Gastrocnemius medialis (tissue), 4 donors: ENCODE data around the gene AMPD2.
"Not testable (repeated sequence)": the region's sequence is repeated elsewhere in the genome, so short reads cannot be mapped to it uniquely, and the experiment has no call there.

Experiments used
- CTCF ChIP-seq, 5 experiments: fragments of 450-650 bp in 3 of 5; fragments of 200-600 bp in 2 of 5; sonication (generic) in 2 of 5; IDR thresholded peaks in 4 of 5; conservative IDR thresholded peaks in 1 of 5; 1 replicate in 4 of 5; 2 replicates in 1 of 5; pipeline ENCODE4 v1.5.1; 2016 to 2019; ENCODE audit warnings: antibody characterized with exemption in 5 of 5, mild to moderate bottlenecking in 3 of 5, moderate library complexity in 3 of 5
- POLR2A ChIP-seq, 2 donors: fragments of 450-650 bp; IDR thresholded peaks; one replicate each; pipeline ENCODE4 v1.6.1; 2017; ENCODE audit warnings: antibody characterized with exemption in 2 of 2, mild to moderate bottlenecking in 2 of 2, moderate library complexity in 2 of 2

GRCh38 chr1:109669949-109670302, 50.3 kb downstream of the AMPD2 start:
- TF ChIP-seq CTCF (IDR thresholded peaks at IDR 0.05 in 4 of 5, conservative IDR thresholded peaks at IDR 0.05 in 1 of 5); POLR2A (IDR thresholded peaks at IDR 0.05): not testable (repeated sequence)
